HCT116 (cell line): ENCODE results near the gene SORCS2.

Experiments used
- CBX3 ChIP-seq: IDR thresholded peaks from 2 replicates; pipeline ENCODE4 v1.6.1; 2012; ENCODE audit warnings: low read depth
- CEBPB ChIP-seq: IDR thresholded peaks from 2 replicates; pipeline ENCODE4 v1.6.1; 2012; ENCODE audit warnings: low read depth
- CTCF ChIP-seq, 3 experiments: fragments of 200-600 bp in 1 of 3; sonication (generic) in 1 of 3; IDR thresholded peaks in 2 of 3; conservative IDR thresholded peaks in 1 of 3; 2 replicates each; pipeline ENCODE4 v1.5.1; 2012 to 2017; ENCODE audit warnings: low read depth in 2 of 3, low read length in 2 of 3, antibody characterized with exemption in 1 of 3, borderline replicate concordance in 1 of 3, control low read depth in 1 of 3, mild to moderate bottlenecking in 1 of 3, mixed read lengths in 1 of 3, mixed run types in 1 of 3, moderate library complexity in 1 of 3; ENCODE audit not compliant: insufficient read depth in 1 of 3
- EZH2 ChIP-seq: fragments of 200-600 bp; sonication (generic); IDR thresholded peaks from 2 replicates; pipeline ENCODE4 v1.6.1; 2017; ENCODE audit warnings: antibody characterized with exemption, mixed run types
- JUND ChIP-seq: IDR thresholded peaks from 2 replicates; pipeline ENCODE4 v1.6.1; 2012
- MAX ChIP-seq: IDR thresholded peaks from 2 replicates; pipeline ENCODE4 v1.6.1; 2012
- POLR2A ChIP-seq: IDR thresholded peaks from 2 replicates; pipeline ENCODE4 v1.7.0; 2011; ENCODE audit warnings: borderline replicate concordance; ENCODE audit not compliant: insufficient read depth, insufficient read length; ENCODE audit errors: extremely low read depth
- POLR2AphosphoS5 ChIP-seq: IDR thresholded peaks from 2 replicates; pipeline ENCODE4 v1.6.1; 2011; ENCODE audit warnings: mild to moderate bottlenecking, low read depth, low read length, moderate library complexity
- REST ChIP-seq: IDR thresholded peaks from 2 replicates; pipeline ENCODE4 v1.6.1; 2012; ENCODE audit warnings: low read depth
- SIN3A ChIP-seq: IDR thresholded peaks from 2 replicates; pipeline ENCODE4 v1.6.1; 2012; ENCODE audit warnings: low read depth
- SRF ChIP-seq: IDR thresholded peaks from 2 replicates; pipeline ENCODE4 v1.6.1; 2012; ENCODE audit warnings: low read depth
- TCF7L2 ChIP-seq: IDR thresholded peaks from 2 replicates; pipeline ENCODE4 v1.7.0; 2011; ENCODE audit warnings: borderline replicate concordance, inconsistent platforms; ENCODE audit not compliant: insufficient read depth, insufficient read length; ENCODE audit errors: extremely low read depth
- YY1 ChIP-seq: IDR thresholded peaks from 2 replicates; pipeline ENCODE4 v1.6.1; 2011; ENCODE audit warnings: low read length, low read depth, moderate library complexity, mild to moderate bottlenecking; ENCODE audit not compliant: insufficient replicate concordance; ENCODE audit errors: extremely low read depth
- ZNF274 ChIP-seq: fragments of 200-500 bp; sonication (Bioruptor generic); IDR thresholded peaks from 2 replicates; pipeline ENCODE4 v1.6.1; 2014; ENCODE audit warnings: mild to moderate bottlenecking, low read depth, low read length, inconsistent platforms

- TF ChIP-seq CTCF (IDR thresholded peaks at IDR 0.05 in 2 of 3, conservative IDR thresholded peaks at IDR 0.05 in 1 of 3; ENCODE audit: borderline replicate concordance in 1 of 3, insufficient read depth in 1 of 3, low read depth in 2 of 3, low read length in 2 of 3) (no peak), CBX3 (no peak), SRF (no peak), JUND (no peak), SIN3A (no peak), CEBPB (no peak), EZH2 (no peak), YY1 (no peak), POLR2A (no peak), MAX (no peak), REST (no peak), POLR2AphosphoS5 (no peak), TCF7L2 (no peak), ZNF274 (no peak)
These were observed 185.0 kb downstream of the SORCS2 start for GRCh38 chr4:7377223-7377865.
